H9 (cell line): Measurements from ENCODE around the gene FFAR1. TPM values are rescaled to one million over a fixed set of nuclear protein-coding genes. Genes with fewer than 3 reads are reported as not detected.

ENCODE experiments used
- DNase-seq: peaks from one replicate; pipeline ENCODE4 v3.0.0-alpha.2; 2017
- H2AFZ ChIP-seq: one replicate; pipeline ENCODE4 v1.6.1; 2013; ENCODE audit warnings: mild to moderate bottlenecking, low read length, control low read depth, moderate library complexity
- H2AK5ac ChIP-seq: 2 replicates; pipeline ENCODE4 v1.6.1; 2013; ENCODE audit warnings: low read length, control low read depth, mixed read lengths; ENCODE audit not compliant: insufficient read length
- H2BK120ac ChIP-seq: one replicate; pipeline ENCODE4 v1.6.1; 2013; ENCODE audit warnings: low read depth, mild to moderate bottlenecking, low read length, control low read depth, inconsistent platforms; ENCODE audit not compliant: poor library complexity, severe bottlenecking
- H2BK12ac ChIP-seq: 2 replicates; pipeline ENCODE4 v1.6.1; 2013; ENCODE audit warnings: low read length, control low read depth, mixed read lengths, low read depth; ENCODE audit not compliant: insufficient read length
- H2BK15ac ChIP-seq: 2 replicates; pipeline ENCODE4 v1.6.1; 2013; ENCODE audit warnings: low read depth, low read length, control low read depth
- H2BK20ac ChIP-seq: one replicate; pipeline ENCODE4 v1.6.1; 2013; ENCODE audit warnings: low read depth, mild to moderate bottlenecking, low read length, control low read depth, inconsistent platforms; ENCODE audit not compliant: poor library complexity, severe bottlenecking
- H2BK5ac ChIP-seq: 2 replicates; pipeline ENCODE4 v1.6.1; 2013; ENCODE audit warnings: low read length, control low read depth, mixed read lengths; ENCODE audit not compliant: insufficient read length
- H3K14ac ChIP-seq: 2 replicates; pipeline ENCODE4 v1.6.1; 2013; ENCODE audit warnings: low read length, control low read depth; ENCODE audit not compliant: insufficient read depth
- H3K18ac ChIP-seq: 2 replicates; pipeline ENCODE4 v1.6.1; 2013; ENCODE audit warnings: low read depth, mild to moderate bottlenecking, mixed read lengths, low read length, control low read depth; ENCODE audit not compliant: insufficient read length
- H3K23ac ChIP-seq: 2 replicates; pipeline ENCODE4 v1.6.1; 2013; ENCODE audit warnings: low read length, control low read depth, mixed read lengths, low read depth; ENCODE audit not compliant: insufficient read length
- H3K23me2 ChIP-seq: 2 replicates; pipeline ENCODE4 v1.6.1; 2013; ENCODE audit warnings: low read depth, mild to moderate bottlenecking, mixed read lengths, low read length, control low read depth; ENCODE audit not compliant: insufficient read length, poor library complexity, severe bottlenecking
- H3K27ac ChIP-seq: 2 replicates; pipeline ENCODE4 v1.5.1; 2013; ENCODE audit warnings: low read length, control low read depth, mixed read lengths, low read depth; ENCODE audit not compliant: insufficient read length
- H3K27me3 ChIP-seq: 2 replicates; pipeline ENCODE4 v1.6.1; 2013; ENCODE audit warnings: low read length, control low read depth, inconsistent platforms; ENCODE audit not compliant: insufficient read depth
- H3K4ac ChIP-seq: 2 replicates; pipeline ENCODE4 v1.6.1; 2013; ENCODE audit warnings: low read depth, mild to moderate bottlenecking, control low read depth, inconsistent platforms, low read length, moderate library complexity
- H3K4me1 ChIP-seq: 2 replicates; pipeline ENCODE4 v1.6.1; 2013; ENCODE audit warnings: low read length, control low read depth, inconsistent platforms; ENCODE audit not compliant: insufficient read depth
- H3K4me2 ChIP-seq: 2 replicates; pipeline ENCODE4 v1.6.1; 2013; ENCODE audit warnings: low read length, control low read depth, mixed read lengths; ENCODE audit not compliant: insufficient read length, insufficient read depth
- H3K56ac ChIP-seq: 2 replicates; pipeline ENCODE4 v1.6.1; 2013; ENCODE audit warnings: low read depth, mild to moderate bottlenecking, mixed read lengths, low read length, control low read depth; ENCODE audit not compliant: insufficient read length
- H3K79me1 ChIP-seq: 2 replicates; pipeline ENCODE4 v1.6.1; 2013; ENCODE audit warnings: low read depth, mild to moderate bottlenecking, moderate library complexity, low read length, control low read depth, inconsistent platforms; ENCODE audit not compliant: insufficient read depth, poor library complexity, severe bottlenecking
- H3K79me2 ChIP-seq: 2 replicates; pipeline ENCODE4 v1.6.1; 2013; ENCODE audit warnings: low read length, control low read depth, inconsistent platforms; ENCODE audit not compliant: insufficient read depth
- H3K9ac ChIP-seq: 2 replicates; pipeline ENCODE4 v1.6.1; 2013; ENCODE audit warnings: low read length, control low read depth, mixed read lengths; ENCODE audit not compliant: insufficient read length; ENCODE audit errors: extremely low read depth
- H3K9me3 ChIP-seq: one replicate; pipeline ENCODE4 v1.6.1; 2013; ENCODE audit warnings: low read depth, low read length, inconsistent platforms; ENCODE audit not compliant: control insufficient read depth
- H3T11ph ChIP-seq: one replicate; pipeline ENCODE4 v1.6.1; 2013; ENCODE audit warnings: mild to moderate bottlenecking, low read length, control low read depth, inconsistent platforms
- H4K20me1 ChIP-seq: one replicate; pipeline ENCODE4 v1.6.1; 2013; ENCODE audit not compliant: control insufficient read depth, insufficient read length, insufficient read depth
- H4K5ac ChIP-seq: 2 replicates; pipeline ENCODE4 v1.6.1; 2013; ENCODE audit warnings: low read depth, mild to moderate bottlenecking, mixed read lengths, low read length, control low read depth; ENCODE audit not compliant: insufficient read length
- H4K8ac ChIP-seq: replicated peaks from 2 replicates; pipeline ENCODE4 v1.6.1; 2013; ENCODE audit warnings: low read length, control low read depth, mixed read lengths, low read depth; ENCODE audit not compliant: insufficient read length
- H4K91ac ChIP-seq: 2 replicates; pipeline ENCODE4 v1.6.1; 2013; ENCODE audit warnings: low read depth, mild to moderate bottlenecking, moderate library complexity, mixed read lengths, low read length, control low read depth; ENCODE audit not compliant: insufficient read length
- H3K27ac Mint-ChIP-seq, 3 experiments: 2 replicates in 2 of 3; 3 replicates in 1 of 3; pipeline ENCODE4 v1.8.0; 2020 to 2021; ENCODE audit warnings: mixed read lengths in 3 of 3, mild to moderate bottlenecking in 1 of 3, moderate library complexity in 1 of 3
- H3K27me3 Mint-ChIP-seq: 2 replicates; pipeline ENCODE4 v1.8.0; 2021; ENCODE audit warnings: low read depth, mild to moderate bottlenecking, moderate library complexity, mixed read lengths
- H3K36me3 Mint-ChIP-seq, 3 experiments: 2 replicates in 2 of 3; 3 replicates in 1 of 3; pipeline ENCODE4 v1.8.0; 2020 to 2021; ENCODE audit warnings: low read depth in 3 of 3, mixed read lengths in 3 of 3; ENCODE audit not compliant: insufficient read depth in 1 of 3
- H3K4me1 Mint-ChIP-seq, 2 experiments: 2 replicates each; pipeline ENCODE4 v1.8.0; 2020; ENCODE audit warnings: mixed read lengths in 2 of 2
- H3K4me3 Mint-ChIP-seq, 2 experiments: 2 replicates in 1 of 2; 3 replicates in 1 of 2; pipeline ENCODE4 v1.8.0; 2020 to 2021; ENCODE audit warnings: mild to moderate bottlenecking in 2 of 2, mixed read lengths in 2 of 2, moderate library complexity in 1 of 2
- H3K9me3 Mint-ChIP-seq, 2 experiments: 2 replicates in 1 of 2; 3 replicates in 1 of 2; pipeline ENCODE4 v1.8.0; 2020; ENCODE audit warnings: mild to moderate bottlenecking in 2 of 2, mixed read lengths in 2 of 2, moderate library complexity in 1 of 2
- WGBS: extraction: QIAGEN DNeasy Blood & Tissue Kit; methylation state at CpG from one replicate; pipeline ENCODE4 v1.1.7; 2013; ENCODE audit warnings: missing lambda C conversion rate, low lambda C conversion rate, mixed read lengths; ENCODE audit not compliant: insufficient read length; ENCODE audit errors: extremely low coverage; 5-methylcytosine and 5-hydroxymethylcytosine counted together
- total RNA-seq: library from RNA; stranded (reverse); gene quantifications from 2 replicates; pipeline ENCODE4 v1.2.1, GENCODE V29; 2021
- TF ChIP-seq, protein P1 (sequence below): fragments of 200-600 bp; sonication (generic); conservative IDR thresholded peaks from 3 replicates; pipeline ENCODE4 v1.8.0; 2021; ENCODE audit warnings: antibody characterized with exemption, mild to moderate bottlenecking

FFAR1 gene
- total RNA-seq, 1 experiment from 2014 or later: not detected

DNA sequence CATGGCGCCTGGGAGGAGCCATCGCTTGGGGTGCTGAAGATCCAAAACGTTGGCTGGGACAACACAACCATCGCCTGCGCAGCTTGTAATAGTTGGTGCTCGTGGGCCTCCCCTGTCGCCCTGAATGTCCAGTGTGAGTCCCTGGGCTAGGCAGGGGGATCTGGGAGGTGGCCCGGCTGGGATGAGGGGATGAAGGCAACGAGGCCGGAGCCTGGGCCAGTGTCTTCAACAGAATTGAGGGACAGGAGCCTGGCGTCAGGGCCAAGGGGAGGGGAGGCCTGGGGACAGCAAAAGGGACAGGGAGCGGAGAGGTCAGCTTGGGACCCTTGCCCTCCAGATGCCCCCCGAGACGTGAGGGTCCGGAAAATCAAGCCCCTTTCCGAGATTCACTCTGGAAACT, 6.7 kb upstream of the FFAR1 start:
- H3K79me2 ChIP-seq: no peaks in the 10 kb centered on the region
- H2AK5ac ChIP-seq: no peak overlapping the region
- H3K4me3 Mint-ChIP-seq: no peak overlapping the region
- no peaks in the 10 kb centered on the region for H4K20me1 ChIP-seq
- H3K27me3 Mint-ChIP-seq: peaks cover 11% of the 10 kb centered on the region
- DNase-seq: no peak
- H4K8ac ChIP-seq: no peak overlapping the region
- no CpG with 5 or more reads among the region's 16 CpGs for WGBS
- H3K4ac ChIP-seq: no peak overlapping the region
- H3K14ac ChIP-seq: no peak overlapping the region
- H3K27me3 ChIP-seq: no peaks in the 10 kb centered on the region
- H3T11ph ChIP-seq: no peak overlapping the region
- H3K23me2 ChIP-seq: no peaks in the 10 kb centered on the region
- TF ChIP-seq, protein P1, sequence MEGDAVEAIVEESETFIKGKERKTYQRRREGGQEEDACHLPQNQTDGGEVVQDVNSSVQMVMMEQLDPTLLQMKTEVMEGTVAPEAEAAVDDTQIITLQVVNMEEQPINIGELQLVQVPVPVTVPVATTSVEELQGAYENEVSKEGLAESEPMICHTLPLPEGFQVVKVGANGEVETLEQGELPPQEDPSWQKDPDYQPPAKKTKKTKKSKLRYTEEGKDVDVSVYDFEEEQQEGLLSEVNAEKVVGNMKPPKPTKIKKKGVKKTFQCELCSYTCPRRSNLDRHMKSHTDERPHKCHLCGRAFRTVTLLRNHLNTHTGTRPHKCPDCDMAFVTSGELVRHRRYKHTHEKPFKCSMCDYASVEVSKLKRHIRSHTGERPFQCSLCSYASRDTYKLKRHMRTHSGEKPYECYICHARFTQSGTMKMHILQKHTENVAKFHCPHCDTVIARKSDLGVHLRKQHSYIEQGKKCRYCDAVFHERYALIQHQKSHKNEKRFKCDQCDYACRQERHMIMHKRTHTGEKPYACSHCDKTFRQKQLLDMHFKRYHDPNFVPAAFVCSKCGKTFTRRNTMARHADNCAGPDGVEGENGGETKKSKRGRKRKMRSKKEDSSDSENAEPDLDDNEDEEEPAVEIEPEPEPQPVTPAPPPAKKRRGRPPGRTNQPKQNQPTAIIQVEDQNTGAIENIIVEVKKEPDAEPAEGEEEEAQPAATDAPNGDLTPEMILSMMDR: no peak
- no peaks in the 10 kb centered on the region for H3K79me1 ChIP-seq
- no peaks in the 10 kb centered on the region for H3K4me1 ChIP-seq
- H4K5ac ChIP-seq: no peak overlapping the region
- H3K18ac ChIP-seq: no peak overlapping the region
- no peak overlapping the region for H3K9ac ChIP-seq
- no peak overlapping the region for H3K27ac ChIP-seq
- no peak overlapping the region for H3K23ac ChIP-seq
- no peak overlapping the region for H4K91ac ChIP-seq
- no peak overlapping the region for H2BK5ac ChIP-seq
- no peaks in the 10 kb centered on the region for H3K9me3 ChIP-seq
- H2AFZ ChIP-seq: no peak overlapping the region
- H3K36me3 Mint-ChIP-seq: no peaks in the 10 kb centered on the region
- H2BK15ac ChIP-seq: no peak overlapping the region
- no peak overlapping the region for H2BK12ac ChIP-seq
- H3K27ac Mint-ChIP-seq: no peak overlapping the region
- no peak overlapping the region for H3K56ac ChIP-seq
- no peaks in the 10 kb centered on the region for H3K9me3 Mint-ChIP-seq
- H3K4me1 Mint-ChIP-seq: peaks cover 0 to 4% of the 10 kb centered on the region in 2 experiments; a peak in 2 of 4 replicates
- H3K4me2 ChIP-seq: no peak overlapping the region
- no peak overlapping the region for H2BK120ac ChIP-seq
- no peak overlapping the region for H2BK20ac ChIP-seq
